K562 (cell line): ENCODE data around the gene ACRV1. TPM values are rescaled to one million over a fixed set of nuclear protein-coding genes. Genes with fewer than 3 reads are reported as not detected.

ENCODE experiments used
- ATAC-seq: fragments of 200-7000 bp; cut with Tn5 transposase; 3 replicates; pipeline ENCODE4 v1.9.1; 2020; ENCODE audit warnings: moderate library complexity
- BruUV-seq: library from RNA; stranded (reverse); fragments of 400-500 nt; replicated peaks from 2 replicates; lab custom pipeline; 2021; lab: Mats Ljungman, UMichigan
- CTCF ChIA-PET: fragments of 300-600 bp; formaldehyde crosslinking; extraction: SDS; loops from one replicate; lab custom pipeline; 2021; ENCODE audit warnings: low intra/inter-chr PET ratio; lab: Yijun Ruan, JAX
- POLR2A ChIA-PET: fragments of 300-600, 350-650 bp; sonication (Branson Sonifier 250); formaldehyde crosslinking; extraction: SDS; loops from one replicate; lab custom pipeline; 2021; ENCODE audit warnings: antibody characterized with exemption, inconsistent platforms; lab: Yijun Ruan, JAX
- DNase-seq, 4 experiments: peaks; one replicate each; pipeline versions ENCODE4 v3.0.0 to v3.0.0-alpha.2; 2011 to 2018; ENCODE audit warnings: low spot score in 3 of 4, mixed read lengths in 3 of 4; ENCODE audit errors: extremely low read depth in 1 of 4
- FAIRE-seq: peaks from 2 replicates; lab custom pipeline; 2011; peaks lifted over from hg19 to GRCh38; lab: Jason Lieb, UNC
- H2AFZ ChIP-seq: 2 replicates; pipeline ENCODE4 v1.6.0; 2011; ENCODE audit warnings: low read depth, low read length, control low read depth, inconsistent platforms
- H3K27ac ChIP-seq: fragments of 200-600 bp; 3 replicates; pipeline ENCODE4 v1.8.0; 2011; ENCODE audit warnings: low read depth, mild to moderate bottlenecking, control low read depth, inconsistent platforms, low read length, moderate library complexity, mixed read lengths; ENCODE audit errors: extremely low read depth
- H3K27me3 ChIP-seq, 2 experiments: fragments of 300-600 bp in 1 of 2; 2 replicates in 1 of 2; 3 replicates in 1 of 2; pipeline versions ENCODE4 v1.6.0 to v1.8.0; 2011; ENCODE audit warnings: inconsistent platforms in 2 of 2, low read length in 2 of 2, mild to moderate bottlenecking in 1 of 2, mixed read lengths in 1 of 2, moderate library complexity in 1 of 2; ENCODE audit not compliant: control insufficient read depth in 2 of 2, insufficient read depth in 2 of 2
- H3K36me3 ChIP-seq: fragments of 300-600 bp; 3 replicates; pipeline ENCODE4 v1.8.0; 2011; ENCODE audit warnings: mild to moderate bottlenecking, low read length, inconsistent platforms; ENCODE audit not compliant: control insufficient read depth, insufficient read depth
- H3K4me1 ChIP-seq, 2 experiments: fragments of 200-600 bp in 1 of 2; replicated peaks in 1 of 2; 2 replicates in 1 of 2; 3 replicates in 1 of 2; pipeline versions ENCODE4 v1.5.1 to v1.8.0; 2011; ENCODE audit warnings: inconsistent platforms in 2 of 2, low read length in 2 of 2, mild to moderate bottlenecking in 1 of 2, mixed read lengths in 1 of 2, moderate library complexity in 1 of 2; ENCODE audit not compliant: control insufficient read depth in 2 of 2, insufficient read depth in 2 of 2
- H3K4me2 ChIP-seq: 2 replicates; pipeline ENCODE4 v1.6.1; 2011; ENCODE audit warnings: low read length, control low read depth, inconsistent platforms, mixed read lengths; ENCODE audit not compliant: insufficient read depth
- H3K4me3 ChIP-seq: fragments of 200-600 bp; sonication (generic), shearing (Covaris generic); 2 replicates; pipeline ENCODE4 v1.5.1; 2016; ENCODE audit warnings: control low read depth, inconsistent platforms
- H3K79me2 ChIP-seq: fragments of 200-600 bp; 3 replicates; pipeline ENCODE4 v1.8.0; 2011; ENCODE audit warnings: low read length, inconsistent platforms; ENCODE audit not compliant: control insufficient read depth, insufficient read depth
- H3K9ac ChIP-seq, 2 experiments: 2 replicates each; pipeline versions ENCODE4 v1.6.0 to v1.6.1; 2011; ENCODE audit warnings: low read depth in 2 of 2, low read length in 2 of 2, control low read depth in 1 of 2, inconsistent platforms in 1 of 2, mild to moderate bottlenecking in 1 of 2, mixed read lengths in 1 of 2; ENCODE audit not compliant: insufficient read depth in 1 of 2
- H3K9me1 ChIP-seq: one replicate; pipeline ENCODE4 v1.6.0; 2011; ENCODE audit warnings: inconsistent platforms, mild to moderate bottlenecking, low read length, moderate library complexity; ENCODE audit not compliant: control insufficient read depth, insufficient read depth
- H3K9me3 ChIP-seq: replicated peaks from 2 replicates; pipeline ENCODE4 v1.5.1; 2011; ENCODE audit warnings: low read depth, low read length, inconsistent platforms; ENCODE audit not compliant: control insufficient read depth, insufficient read depth
- H4K20me1 ChIP-seq: replicated peaks from 2 replicates; pipeline ENCODE4 v1.6.1; 2011; ENCODE audit warnings: low read length, inconsistent platforms, mixed read lengths; ENCODE audit not compliant: control insufficient read depth, insufficient read depth
- CAMTA2 ChIP-seq: fragments of 250-450 bp; sonication (Bioruptor Pico); conservative IDR thresholded peaks from 2 replicates; pipeline ENCODE4 v1.5.1; 2022
- WGBS: fragments of 100-300 bp; shearing (Covaris generic); methylation state at CpG from one replicate; pipeline ENCODE4 v1.1.6; 2016; ENCODE audit warnings: low coverage, mixed read lengths; ENCODE audit not compliant: insufficient coverage; ENCODE audit errors: missing lambda C conversion rate; 5-methylcytosine and 5-hydroxymethylcytosine counted together
- in situ Hi-C: fragments of 300-500 bp; cut with MboI; formaldehyde crosslinking; loops from 4 replicates; pipeline ENCODE4 v1.15.0; 2018; ENCODE audit warnings: inconsistent platforms, mixed read lengths
- intact Hi-C: fragments of 100-400 bp; cut with micrococcal nuclease; formaldehyde crosslinking; loops from 2 replicates; pipeline ENCODE4 v1.14.2; 2022
- polyA plus RNA-seq, 8 experiments: library from polyadenylated mRNA; depleted of rRNA in 4 of 8; stranded (reverse) in 5 of 8; unstranded in 3 of 8; fragments of >200 nt; fragmentation: Nextera tagmentation in 2 of 8; fragmentation: Illumina TruSeq in 1 of 8; extraction: Ambion mirVana in 2 of 8; extraction: Trizol in 1 of 8; gene quantifications; 2 replicates each; pipeline versions ENCODE4 v1.2.1 to v1.2.3, GENCODE V29; 2011 to 2014; ENCODE audit warnings: inconsistent platforms in 1 of 8, missing spikeins in 1 of 8
- total RNA-seq, 7 experiments: library from RNA; depleted of rRNA in 6 of 7; stranded (reverse); fragments of >200 nt in 6 of 7; fragmentation: Illumina TruSeq in 2 of 7; extraction: Trizol in 2 of 7; gene quantifications; 2 replicates each; pipeline versions ENCODE4 v1.2.1 to v1.2.3, GENCODE V29; 2011 to 2021; ENCODE audit warnings: low replicate concordance in 1 of 7
- TF ChIP-seq, protein P1 (sequence below): fragments of 150-350 bp; IDR thresholded peaks from 2 replicates; pipeline ENCODE4 v1.6.1; 2014; ENCODE audit warnings: low read depth, mild to moderate bottlenecking, low read length, borderline replicate concordance

Gene ACRV1
- total and polyA plus RNA-seq, 9 of the 15 experiments (the other 6 are each of a cell fraction or from before 2014, with no cell fraction given) = 0.22 to 0.25 TPM; not detected in 7

DNA sequence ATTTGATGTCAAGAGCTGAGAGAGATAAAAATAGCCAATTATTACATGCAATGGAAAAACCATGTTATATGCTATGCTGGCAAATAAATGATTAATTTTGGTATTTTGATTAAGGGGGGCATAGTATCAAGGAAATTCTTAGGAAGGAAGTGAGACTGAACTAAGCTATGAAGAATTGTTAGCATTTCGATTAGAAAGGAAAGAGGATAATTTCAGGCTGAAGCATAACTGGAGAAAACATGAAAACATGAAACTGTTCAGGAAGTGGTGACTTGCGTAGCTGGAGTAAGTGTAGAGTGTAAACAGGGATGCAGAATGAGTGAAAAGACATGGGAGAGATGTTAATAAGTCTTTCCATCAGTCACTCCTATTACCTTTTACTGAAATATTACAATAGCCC is 6.4 kb downstream of the ACRV1 start:
- WGBS = 73% methylated on average over 2 of the region's 2 CpGs
- Histone ChIP-seq H3K27ac (no peak overlapping the region), H3K27me3 (no peaks in the 10 kb centered on the region), H3K4me3 (no peak overlapping the region), H3K79me2 (no peaks in the 10 kb centered on the region), H3K9me1 (no peaks in the 10 kb centered on the region), H3K36me3 (peaks cover 51% of the 10 kb centered on the region), H3K4me2 (no peak overlapping the region), H3K9me3 (no peaks in the 10 kb centered on the region), H4K20me1 (no peaks in the 10 kb centered on the region), H3K9ac (no peak overlapping the region), H3K4me1 (no peaks in the 10 kb centered on the region), H2AFZ (no peak overlapping the region)
- DNase-seq (no peak), ATAC-seq (no peak), FAIRE-seq (no peak)
- in situ Hi-C loops = no loop called here
- TF ChIP-seq, protein P1, sequence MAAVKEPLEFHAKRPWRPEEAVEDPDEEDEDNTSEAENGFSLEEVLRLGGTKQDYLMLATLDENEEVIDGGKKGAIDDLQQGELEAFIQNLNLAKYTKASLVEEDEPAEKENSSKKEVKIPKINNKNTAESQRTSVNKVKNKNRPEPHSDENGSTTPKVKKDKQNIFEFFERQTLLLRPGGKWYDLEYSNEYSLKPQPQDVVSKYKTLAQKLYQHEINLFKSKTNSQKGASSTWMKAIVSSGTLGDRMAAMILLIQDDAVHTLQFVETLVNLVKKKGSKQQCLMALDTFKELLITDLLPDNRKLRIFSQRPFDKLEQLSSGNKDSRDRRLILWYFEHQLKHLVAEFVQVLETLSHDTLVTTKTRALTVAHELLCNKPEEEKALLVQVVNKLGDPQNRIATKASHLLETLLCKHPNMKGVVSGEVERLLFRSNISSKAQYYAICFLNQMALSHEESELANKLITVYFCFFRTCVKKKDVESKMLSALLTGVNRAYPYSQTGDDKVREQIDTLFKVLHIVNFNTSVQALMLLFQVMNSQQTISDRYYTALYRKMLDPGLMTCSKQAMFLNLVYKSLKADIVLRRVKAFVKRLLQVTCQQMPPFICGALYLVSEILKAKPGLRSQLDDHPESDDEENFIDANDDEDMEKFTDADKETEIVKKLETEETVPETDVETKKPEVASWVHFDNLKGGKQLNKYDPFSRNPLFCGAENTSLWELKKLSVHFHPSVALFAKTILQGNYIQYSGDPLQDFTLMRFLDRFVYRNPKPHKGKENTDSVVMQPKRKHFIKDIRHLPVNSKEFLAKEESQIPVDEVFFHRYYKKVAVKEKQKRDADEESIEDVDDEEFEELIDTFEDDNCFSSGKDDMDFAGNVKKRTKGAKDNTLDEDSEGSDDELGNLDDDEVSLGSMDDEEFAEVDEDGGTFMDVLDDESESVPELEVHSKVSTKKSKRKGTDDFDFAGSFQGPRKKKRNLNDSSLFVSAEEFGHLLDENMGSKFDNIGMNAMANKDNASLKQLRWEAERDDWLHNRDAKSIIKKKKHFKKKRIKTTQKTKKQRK = no peak
- ChIA-PET POLR2A (interaction anchor here (1.7 kb wide), 1 partner anchor 11 kb away, joined by 5 read pairs; no protein-coding TSS in a partner anchor), CTCF (no interaction called here)
- intact Hi-C loops = no loop called here
- no TSS peak for BruUV-seq

DNA sequence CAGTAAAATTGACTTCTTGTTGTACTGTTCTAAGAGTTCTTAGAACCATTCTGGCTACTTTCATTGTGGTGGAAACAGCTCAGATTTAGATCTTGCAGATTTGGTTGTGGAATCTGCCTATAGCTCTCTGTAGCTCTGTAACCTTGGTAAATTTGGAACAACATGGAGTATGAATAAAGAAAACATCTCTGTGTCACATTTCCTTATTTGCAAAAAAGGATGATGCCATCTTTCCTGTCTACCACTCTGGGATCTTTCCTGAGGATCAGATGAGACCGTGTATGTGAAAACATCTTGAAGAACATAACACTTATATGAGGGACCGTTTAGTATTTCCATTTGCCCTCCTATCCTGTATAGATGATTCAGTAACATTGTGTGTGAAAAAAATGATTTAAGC is 9.1 kb downstream of the ACRV1 start:
- no peak for FAIRE-seq
- no peak overlapping the region for H2AFZ ChIP-seq
- no peak overlapping the region for H3K4me3 ChIP-seq
- no peaks in the 10 kb centered on the region for H4K20me1 ChIP-seq
- H3K9me1 ChIP-seq = no peaks in the 10 kb centered on the region
- H3K9me3 ChIP-seq = no peaks in the 10 kb centered on the region
- no TSS peak for BruUV-seq
- H3K27me3 ChIP-seq = no peaks in the 10 kb centered on the region
- no peak for DNase-seq
- H3K4me1 ChIP-seq = no peaks in the 10 kb centered on the region
- WGBS = 88% methylated on average over 2 of the region's 2 CpGs
- intact Hi-C loops = no loop called here
- H3K36me3 ChIP-seq = peaks cover 50% of the 10 kb centered on the region
- in situ Hi-C loops = no loop called here
- H3K27ac ChIP-seq = no peak overlapping the region
- POLR2A ChIA-PET = interaction anchor here (1.6 kb wide), 1 partner anchor 8 kb away, joined by 4 read pairs; no protein-coding TSS in a partner anchor
- peaks cover under 1% of the 10 kb centered on the region; the same call in 1 of the 3 replicates for H3K79me2 ChIP-seq
- no peak overlapping the region for H3K9ac ChIP-seq
- ATAC-seq = no peak
- H3K4me2 ChIP-seq = no peak overlapping the region
- CTCF ChIA-PET = no interaction called here
- TF ChIP-seq CAMTA2 = no peak
